Measurements from ENCODE around the gene ADRB1. TPM values are rescaled to one million over a fixed set of nuclear protein-coding genes. Genes with fewer than 3 reads are reported as not detected.

The ADRB1 gene
- total RNA-seq (ENCODE audit: low replicate concordance) = 1.4 and 2.0 TPM in 2 replicates
- long read RNA-seq = 0 reads

- Mint-ChIP-seq H3K27me3 (peaks cover 86% of the 10 kb centered on the region), H3K36me3 (peaks cover 8% of the 10 kb centered on the region), H3K4me1 (ENCODE audit: unreplicated experiment) (peaks cover 6% of the 10 kb centered on the region), H3K9me3 (no peaks in the 10 kb centered on the region), H3K27ac (no peak within 1 kb of the TSS), H3K4me3 (peak within 1 kb of the TSS; percentile 85)
- peak; percentile 77 for DNase-seq (ENCODE audit: extremely low spot score, unreplicated experiment)
- no peak for TF ChIP-seq CTCF (conservative IDR thresholded peaks at IDR 0.05)
These were observed at the start of gene ADRB1 for GRCh38 chr10:114043532-114044246. Gene ADRB1, plus strand, starts transcription at chr10:114043866. Its CDS starts 267 bp downstream, at chr10:114044133.

- no peaks in the 10 kb centered on the region for H3K9me3 Mint-ChIP-seq
- no peak for TF ChIP-seq CTCF (conservative IDR thresholded peaks at IDR 0.05)
- no peak overlapping the region for H3K27ac Mint-ChIP-seq
- no peak for DNase-seq (ENCODE audit: extremely low spot score, unreplicated experiment)
- H3K36me3 Mint-ChIP-seq = no peaks in the 10 kb centered on the region
- H3K27me3 Mint-ChIP-seq = peaks cover 6% of the 10 kb centered on the region
- H3K4me1 Mint-ChIP-seq (ENCODE audit: unreplicated experiment) = peaks cover 8% of the 10 kb centered on the region
- H3K4me3 Mint-ChIP-seq = no peak overlapping the region
These were observed 48.5 kb upstream of the ADRB1 start for GRCh38 chr10:113995201-113995600.

GRCh38 chr10:113997428-113997827 is 46.2 kb upstream of the ADRB1 start:
- H3K9me3 Mint-ChIP-seq = no peaks in the 10 kb centered on the region
- H3K27me3 Mint-ChIP-seq = peaks cover 6% of the 10 kb centered on the region
- H3K27ac Mint-ChIP-seq = no peak overlapping the region
- H3K4me3 Mint-ChIP-seq = no peak overlapping the region
- no peak for DNase-seq (ENCODE audit: extremely low spot score, unreplicated experiment)
- no peaks in the 10 kb centered on the region for H3K4me1 Mint-ChIP-seq (ENCODE audit: unreplicated experiment)
- H3K36me3 Mint-ChIP-seq = no peaks in the 10 kb centered on the region
- TF ChIP-seq CTCF (conservative IDR thresholded peaks at IDR 0.05) = no peak

- no peaks in the 10 kb centered on the region for H3K4me1 Mint-ChIP-seq (ENCODE audit: unreplicated experiment)
- no peak overlapping the region for H3K4me3 Mint-ChIP-seq
- no peak for TF ChIP-seq CTCF (conservative IDR thresholded peaks at IDR 0.05)
- no peaks in the 10 kb centered on the region for H3K36me3 Mint-ChIP-seq
- H3K27me3 Mint-ChIP-seq = peaks cover 7% of the 10 kb centered on the region
- DNase-seq (ENCODE audit: extremely low spot score, unreplicated experiment) = no peak
- no peak overlapping the region for H3K27ac Mint-ChIP-seq
- no peaks in the 10 kb centered on the region for H3K9me3 Mint-ChIP-seq
These were observed 44.1 kb upstream of the ADRB1 start for GRCh38 chr10:113999531-113999930.

- no peak for TF ChIP-seq CTCF (conservative IDR thresholded peaks at IDR 0.05)
- no peaks in the 10 kb centered on the region for H3K4me1 Mint-ChIP-seq (ENCODE audit: unreplicated experiment)
- no peak for DNase-seq (ENCODE audit: extremely low spot score, unreplicated experiment)
- H3K27ac Mint-ChIP-seq = no peak overlapping the region
- H3K9me3 Mint-ChIP-seq = no peaks in the 10 kb centered on the region
- no peaks in the 10 kb centered on the region for H3K36me3 Mint-ChIP-seq
- H3K4me3 Mint-ChIP-seq = no peak overlapping the region
- peaks cover 11% of the 10 kb centered on the region for H3K27me3 Mint-ChIP-seq
These were observed 43.1 kb upstream of the ADRB1 start for GRCh38 chr10:114000457-114001010.
